ENCODE results near the gene GNAO1.

Gene GNAO1

DNA sequence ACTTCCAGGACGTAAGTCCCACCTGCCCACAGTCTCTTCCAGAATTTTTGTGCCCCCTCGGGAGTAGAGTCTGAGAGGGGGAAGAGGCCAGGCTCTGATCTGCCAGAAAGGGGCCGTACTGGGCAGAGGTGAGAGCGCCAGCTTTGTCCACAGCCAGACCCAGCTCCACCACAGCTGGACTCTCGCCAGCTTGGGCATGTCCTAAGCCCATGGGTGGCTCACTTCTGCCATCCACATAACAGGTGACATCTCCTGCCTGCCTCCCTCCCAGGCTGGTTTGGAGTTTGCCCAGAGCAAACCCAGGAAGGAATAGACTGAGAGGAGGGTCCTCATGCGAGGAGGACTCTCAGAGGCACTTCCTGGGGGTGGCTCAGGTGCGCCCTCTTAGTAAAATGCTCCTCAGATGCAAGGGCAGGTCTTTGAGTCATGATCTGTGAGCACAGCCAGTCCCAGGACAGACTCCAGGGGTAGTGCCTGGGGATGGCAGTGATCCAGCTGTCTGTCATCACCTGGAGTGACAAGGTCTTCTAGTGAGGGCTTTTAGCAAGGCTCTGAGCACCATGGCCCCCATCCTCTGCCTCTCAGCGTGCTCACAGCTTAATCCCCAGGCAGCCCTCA lies 144.9 kb downstream of the GNAO1 start:
- no peak overlapping the region for H3K4me3 ChIP-seq (replicated peaks; ENCODE audit: insufficient read depth, low read length)
- H3K27me3 ChIP-seq (ENCODE audit: insufficient read depth, poor library complexity, severe bottlenecking) = no peaks in the 10 kb centered on the region
- no peak for DNase-seq (ENCODE audit: low read depth in 1 of 2, low spot score in 1 of 2)
- H3K27ac ChIP-seq (replicated peaks) = no peak overlapping the region
- TF ChIP-seq CTCF (IDR thresholded peaks at IDR 0.05; ENCODE audit: insufficient read depth, low read length) = no peak
- TF ChIP-seq POLR2AphosphoS5 (IDR thresholded peaks at IDR 0.05; ENCODE audit: low read depth) = no peak
- no peak for TF ChIP-seq GABPA (IDR thresholded peaks at IDR 0.05; ENCODE audit: low read depth)
- no peak for TF ChIP-seq SPI1 (IDR thresholded peaks at IDR 0.05; ENCODE audit: borderline replicate concordance, low read depth)
- no peak for TF ChIP-seq REST (IDR thresholded peaks at IDR 0.05; ENCODE audit: insufficient replicate concordance, low read depth)

- Histone ChIP-seq H3K4me3 (replicated peaks; ENCODE audit: insufficient read depth, low read length) (no peak overlapping the region), H3K27me3 (ENCODE audit: insufficient read depth, poor library complexity, severe bottlenecking) (no peaks in the 10 kb centered on the region), H3K27ac (replicated peaks) (no peak overlapping the region)
- TF ChIP-seq GABPA (IDR thresholded peaks at IDR 0.05; ENCODE audit: low read depth) (no peak), POLR2AphosphoS5 (IDR thresholded peaks at IDR 0.05; ENCODE audit: low read depth) (no peak), CTCF (IDR thresholded peaks at IDR 0.05; ENCODE audit: insufficient read depth, low read length) (no peak), SPI1 (IDR thresholded peaks at IDR 0.05; ENCODE audit: borderline replicate concordance, low read depth) (no peak), REST (IDR thresholded peaks at IDR 0.05; ENCODE audit: insufficient replicate concordance, low read depth) (no peak)
- no peak for DNase-seq (ENCODE audit: low read depth in 1 of 2, low spot score in 1 of 2)
Measured at GRCh38 chr16:56336711-56337110, 145.4 kb downstream of the GNAO1 start.

GRCh38 chr16:56337131-56337857 lies 146.0 kb downstream of the GNAO1 start:
- Histone ChIP-seq H3K4me3 (replicated peaks; ENCODE audit: insufficient read depth, low read length) (no peak overlapping the region), H3K27ac (replicated peaks) (no peak overlapping the region), H3K27me3 (ENCODE audit: insufficient read depth, poor library complexity, severe bottlenecking) (no peaks in the 10 kb centered on the region)
- TF ChIP-seq CTCF (IDR thresholded peaks at IDR 0.05; ENCODE audit: insufficient read depth, low read length) (no peak), REST (IDR thresholded peaks at IDR 0.05; ENCODE audit: insufficient replicate concordance, low read depth) (no peak), POLR2AphosphoS5 (IDR thresholded peaks at IDR 0.05; ENCODE audit: low read depth) (no peak), GABPA (IDR thresholded peaks at IDR 0.05; ENCODE audit: low read depth) (no peak), SPI1 (IDR thresholded peaks at IDR 0.05; ENCODE audit: borderline replicate concordance, low read depth) (no peak)
- no peak for DNase-seq (ENCODE audit: low read depth in 1 of 2, low spot score in 1 of 2)
